ENCODE measurements around the gene NAB1. TPM values are rescaled to one million over a fixed set of nuclear protein-coding genes. Genes with fewer than 3 reads are reported as not detected.

NAB1 gene, protein sequence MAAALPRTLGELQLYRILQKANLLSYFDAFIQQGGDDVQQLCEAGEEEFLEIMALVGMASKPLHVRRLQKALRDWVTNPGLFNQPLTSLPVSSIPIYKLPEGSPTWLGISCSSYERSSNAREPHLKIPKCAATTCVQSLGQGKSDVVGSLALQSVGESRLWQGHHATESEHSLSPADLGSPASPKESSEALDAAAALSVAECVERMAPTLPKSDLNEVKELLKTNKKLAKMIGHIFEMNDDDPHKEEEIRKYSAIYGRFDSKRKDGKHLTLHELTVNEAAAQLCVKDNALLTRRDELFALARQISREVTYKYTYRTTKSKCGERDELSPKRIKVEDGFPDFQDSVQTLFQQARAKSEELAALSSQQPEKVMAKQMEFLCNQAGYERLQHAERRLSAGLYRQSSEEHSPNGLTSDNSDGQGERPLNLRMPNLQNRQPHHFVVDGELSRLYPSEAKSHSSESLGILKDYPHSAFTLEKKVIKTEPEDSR
- 129 TPM for total RNA-seq

GRCh38 chr2:190649035-190649797 is at the start of gene NAB1:
TSS of gene NAB1 (plus strand) at chr2:190649083. CDS start at chr2:190659177, 10,094 bp downstream.

Other genes with a start within 250 kb of the NAB1 start
- gene MFSD6, start 240.7 kb upstream of the NAB1 start, total RNA-seq, result 33.6 TPM
- gene NEMP2, start 114.4 kb upstream of the NAB1 start, total RNA-seq, result 11.5 TPM
- gene GLS, start 231.7 kb downstream of the NAB1 start, total RNA-seq, result 214 TPM

All from camera-type eye (tissue), 1 donor.